ENCODE measurements around the gene ARL14.
"Not testable (repeated sequence)": the region's sequence is repeated elsewhere in the genome, so short reads cannot be mapped to it uniquely, and the experiment has no call there.

Gene ARL14

DNA sequence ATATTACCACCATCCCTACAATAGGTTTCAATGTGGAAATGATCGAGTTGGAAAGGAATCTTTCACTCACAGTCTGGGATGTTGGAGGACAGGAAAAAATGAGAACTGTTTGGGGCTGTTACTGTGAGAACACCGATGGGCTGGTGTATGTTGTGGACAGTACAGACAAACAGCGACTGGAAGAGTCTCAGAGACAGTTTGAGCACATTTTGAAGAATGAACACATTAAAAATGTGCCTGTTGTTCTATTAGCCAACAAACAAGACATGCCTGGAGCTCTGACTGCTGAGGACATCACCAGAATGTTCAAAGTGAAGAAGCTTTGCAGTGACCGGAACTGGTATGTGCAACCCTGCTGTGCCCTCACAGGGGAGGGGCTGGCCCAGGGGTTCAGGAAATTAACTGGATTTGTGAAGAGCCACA, 510 bp downstream of the ARL14 start:
- DNase-seq (ENCODE audit: low spot score): no peak

DNA sequence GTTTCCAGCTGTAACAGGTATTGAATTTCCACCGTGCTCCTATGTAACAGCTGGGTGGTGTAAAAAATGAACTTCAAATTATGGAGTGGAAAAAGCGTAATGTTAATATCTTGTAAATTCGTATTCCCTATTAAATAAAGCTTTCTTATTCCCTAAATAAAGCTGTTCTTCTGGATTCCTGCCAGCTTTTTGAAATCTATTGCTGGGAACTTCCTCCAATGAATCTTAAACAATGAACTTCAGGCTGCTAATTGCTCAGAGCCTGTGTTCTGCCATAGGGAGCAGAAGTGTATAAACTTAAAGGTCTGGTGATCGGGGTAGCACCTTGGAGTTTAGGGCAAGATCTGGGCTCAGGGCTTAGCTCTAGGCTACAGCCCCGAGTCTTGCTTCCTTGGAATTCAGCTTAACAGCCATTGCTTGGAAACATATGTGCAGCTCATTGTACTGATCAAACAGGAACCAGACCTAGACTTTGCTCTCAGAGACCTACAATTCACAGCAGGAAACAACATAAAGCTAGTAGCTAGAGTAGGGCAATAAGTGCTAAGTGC, 1.4 kb downstream of the ARL14 start:
- DNase-seq (ENCODE audit: low spot score): no peak

DNA sequence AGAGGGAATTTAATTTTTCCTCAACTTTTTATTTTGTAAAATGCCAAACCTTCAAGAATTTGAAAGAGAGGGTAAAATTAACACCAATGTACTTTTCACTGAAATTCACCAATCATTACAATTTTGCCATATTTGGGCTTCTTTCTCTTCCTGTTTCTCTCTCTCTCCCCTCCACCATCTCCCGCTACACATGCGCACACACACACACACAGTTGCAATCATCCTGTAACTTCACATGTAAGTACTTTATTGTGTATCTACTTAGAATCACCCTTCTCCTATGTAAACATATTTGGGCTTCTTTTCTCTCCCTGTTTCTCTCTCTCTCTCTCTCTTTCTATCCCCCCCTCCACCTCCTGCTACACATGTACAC, 7.4 kb downstream of the ARL14 start:
- no peak for DNase-seq (ENCODE audit: low spot score)

GRCh38 chr3:160685144-160685766, 8.3 kb downstream of the ARL14 start:
- peak; percentile 25 for DNase-seq (ENCODE audit: low spot score)

DNA sequence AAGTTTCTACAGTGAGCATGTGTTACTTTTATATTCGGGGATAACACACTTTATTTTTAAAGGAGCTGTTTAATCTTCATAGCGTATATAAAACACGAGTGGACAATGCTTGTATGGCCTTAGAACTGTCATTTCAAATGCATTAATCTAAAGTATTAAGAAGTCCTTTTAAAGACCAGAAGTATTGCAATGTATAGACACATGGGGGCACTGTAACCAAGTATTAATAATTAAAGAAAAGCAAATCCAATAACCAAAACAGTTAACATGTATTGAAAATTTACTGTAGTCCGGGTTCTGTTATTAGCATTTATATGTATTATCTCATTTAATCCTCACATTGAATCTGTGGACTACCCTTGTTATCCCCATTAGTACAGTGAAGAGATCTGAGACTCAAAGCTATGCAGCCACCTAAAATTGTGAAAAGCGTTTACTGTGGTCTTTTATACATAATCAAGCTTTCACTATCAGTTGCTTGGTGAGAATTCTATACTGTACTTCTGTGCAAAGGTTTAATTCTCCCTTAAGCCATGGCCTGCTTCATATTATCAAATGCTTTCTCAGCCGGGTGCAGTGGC, 10.1 kb downstream of the ARL14 start:
- DNase-seq (ENCODE audit: low spot score): peak; percentile 53

GRCh38 chr3:160691151-160691550, 14.2 kb downstream of the ARL14 start:
- DNase-seq (ENCODE audit: low spot score): no peak

- DNase-seq (ENCODE audit: low spot score): no peak
Observed at GRCh38 chr3:160691962-160692361, 15.0 kb downstream of the ARL14 start.

DNA sequence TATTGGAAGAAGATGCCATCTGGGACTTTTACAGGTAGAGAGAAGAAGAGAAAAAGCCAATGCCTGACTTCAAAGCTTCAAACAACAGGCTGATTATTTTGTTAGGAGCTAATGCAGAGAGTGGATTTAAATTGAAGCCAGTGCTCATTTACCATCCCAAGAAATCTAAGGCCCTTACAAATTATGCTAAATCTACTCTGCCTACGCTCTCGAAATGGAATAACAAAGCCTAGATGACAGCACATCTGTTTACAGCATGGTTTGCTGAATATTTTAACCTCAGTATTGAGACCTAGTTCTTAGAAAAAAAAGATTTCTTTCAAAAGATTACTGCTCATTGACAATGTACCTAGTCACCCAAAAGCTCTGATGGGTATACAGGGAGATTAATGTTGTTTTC, 16.2 kb downstream of the ARL14 start:
- DNase-seq (ENCODE audit: low spot score): no peak

- DNase-seq (ENCODE audit: low spot score): no peak
Observed at GRCh38 chr3:160694345-160694744, 17.4 kb downstream of the ARL14 start.

GRCh38 chr3:160695003-160695402, 18.0 kb downstream of the ARL14 start:
- DNase-seq (ENCODE audit: low spot score): no peak

DNA sequence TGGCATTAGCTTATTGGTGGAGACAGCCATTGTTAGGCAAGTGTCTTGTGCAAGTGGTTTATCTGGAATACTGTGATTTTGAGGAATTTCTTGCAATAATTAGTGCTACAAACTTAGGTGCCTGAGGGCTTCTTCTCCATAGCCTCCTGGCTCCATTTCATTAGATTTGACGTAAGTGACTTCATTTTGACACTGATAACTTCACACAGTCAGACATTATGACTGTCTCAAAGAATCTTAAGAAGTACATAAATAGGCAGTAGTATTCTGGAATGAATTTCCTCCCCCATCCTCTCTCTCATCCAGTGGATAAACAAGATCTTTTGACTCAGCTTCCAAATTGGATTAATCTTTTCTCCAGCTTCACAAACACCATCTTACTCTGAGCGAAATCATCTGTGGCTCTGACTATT, 19.0 kb downstream of the ARL14 start:
- no peak for DNase-seq (ENCODE audit: low spot score)

DNA sequence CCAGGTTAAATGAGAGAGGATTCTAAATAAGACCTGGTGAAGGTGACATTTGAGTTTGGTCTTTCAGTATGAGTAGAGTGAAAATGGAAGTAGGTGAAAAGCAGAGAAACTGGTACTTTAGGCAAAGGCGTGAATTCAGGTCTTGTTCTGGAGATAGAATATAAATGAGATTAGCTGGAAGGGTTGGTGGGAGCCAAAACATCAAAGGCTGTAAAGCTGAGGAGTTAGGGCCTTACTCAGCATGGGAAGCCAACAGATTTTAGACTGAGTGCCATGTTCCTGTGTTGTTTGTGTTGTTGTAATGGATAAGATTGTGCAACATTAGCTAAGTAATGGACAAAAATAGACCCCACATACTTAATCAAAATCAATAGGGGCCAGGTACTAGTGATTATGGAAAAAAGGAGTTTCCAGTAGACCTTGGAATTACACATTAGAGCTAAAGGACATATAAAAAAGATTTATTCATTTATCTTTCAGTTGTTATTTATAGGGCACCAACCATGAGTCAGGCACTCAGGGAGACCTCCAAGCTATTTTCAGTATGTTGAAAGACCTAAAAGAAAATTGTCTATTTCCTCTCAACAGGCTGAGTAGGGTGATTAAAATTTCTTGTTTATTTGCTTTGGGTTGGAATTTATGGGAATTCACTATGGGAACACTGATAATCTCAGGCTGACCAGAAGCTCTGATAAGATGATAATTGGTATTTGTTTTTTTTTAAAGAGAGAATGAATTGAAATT, 20.8 kb downstream of the ARL14 start:
- no peak for DNase-seq (ENCODE audit: low spot score)

DNA sequence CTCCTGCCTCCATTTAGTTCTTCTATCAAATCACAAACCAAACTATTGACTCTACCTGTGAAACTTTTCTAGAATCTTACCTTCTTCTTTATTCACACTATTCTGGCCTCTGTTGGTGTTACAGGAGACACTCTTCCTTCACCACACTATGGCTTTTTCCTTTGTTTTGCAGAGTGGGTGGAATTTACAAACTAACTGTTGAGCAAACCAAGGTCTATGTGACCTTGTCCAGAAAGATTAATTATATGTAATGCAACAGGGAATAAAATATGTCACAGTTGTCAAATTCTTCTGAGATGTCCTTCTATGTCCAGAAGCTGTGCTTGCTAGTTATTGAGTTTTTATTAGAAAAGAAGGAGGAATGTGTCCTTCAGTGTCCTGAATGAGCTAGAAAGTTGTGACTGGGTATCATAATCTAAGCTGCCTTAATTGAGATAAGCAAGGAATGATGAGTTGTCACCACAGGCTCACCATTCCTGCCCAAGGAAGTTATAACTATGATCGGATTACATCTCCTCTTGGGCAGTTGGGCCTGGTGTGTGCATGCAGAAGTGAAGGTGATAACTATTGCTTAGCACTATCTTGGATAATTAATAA, 21.7 kb downstream of the ARL14 start:
- no peak for DNase-seq (ENCODE audit: low spot score)

DNA sequence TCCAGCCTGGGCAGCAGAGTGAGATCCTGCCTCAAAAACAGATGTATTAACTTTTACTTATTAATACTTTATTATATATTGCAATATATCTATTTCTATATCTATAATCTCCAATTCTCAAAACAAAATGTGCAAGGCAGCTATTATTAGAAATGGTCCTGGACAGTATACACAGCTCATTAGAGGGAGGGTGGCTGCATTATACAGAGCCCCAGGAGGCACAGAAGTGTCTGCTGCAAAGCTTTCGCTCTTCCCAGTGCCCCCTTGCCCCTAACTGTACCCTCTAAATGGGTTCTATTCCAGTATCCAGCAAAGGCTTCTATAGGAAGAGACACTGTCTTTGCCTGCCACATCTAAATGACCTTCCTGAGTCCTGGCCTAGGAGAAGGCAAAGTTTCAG, 24.5 kb downstream of the ARL14 start:
- no peak for DNase-seq (ENCODE audit: low spot score)

GRCh38 chr3:160702290-160702689, 25.3 kb downstream of the ARL14 start:
- DNase-seq (ENCODE audit: low spot score): no peak

DNA sequence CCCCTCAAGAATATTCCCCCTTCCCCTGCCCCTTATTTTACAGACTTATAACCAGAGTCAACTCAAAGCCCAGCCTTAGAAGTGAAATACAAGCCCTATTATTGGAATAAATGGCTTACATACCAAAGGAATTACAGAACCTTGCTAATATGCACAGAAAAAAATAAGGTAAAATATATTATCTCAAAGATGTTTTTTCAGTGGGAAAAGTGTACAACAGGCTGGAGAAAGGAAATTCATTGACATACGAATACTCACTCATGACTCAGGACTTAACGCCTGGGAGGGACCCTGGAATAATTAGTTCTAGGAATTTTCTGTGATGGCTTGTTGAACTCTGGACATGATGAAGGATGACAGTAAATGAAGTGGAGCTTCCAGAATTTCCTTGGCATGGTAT, 27.0 kb downstream of the ARL14 start:
- DNase-seq (ENCODE audit: low spot score): no peak

GRCh38 chr3:160707187-160707794, 30.3 kb downstream of the ARL14 start:
- DNase-seq (ENCODE audit: low spot score): peak; percentile 71

DNA sequence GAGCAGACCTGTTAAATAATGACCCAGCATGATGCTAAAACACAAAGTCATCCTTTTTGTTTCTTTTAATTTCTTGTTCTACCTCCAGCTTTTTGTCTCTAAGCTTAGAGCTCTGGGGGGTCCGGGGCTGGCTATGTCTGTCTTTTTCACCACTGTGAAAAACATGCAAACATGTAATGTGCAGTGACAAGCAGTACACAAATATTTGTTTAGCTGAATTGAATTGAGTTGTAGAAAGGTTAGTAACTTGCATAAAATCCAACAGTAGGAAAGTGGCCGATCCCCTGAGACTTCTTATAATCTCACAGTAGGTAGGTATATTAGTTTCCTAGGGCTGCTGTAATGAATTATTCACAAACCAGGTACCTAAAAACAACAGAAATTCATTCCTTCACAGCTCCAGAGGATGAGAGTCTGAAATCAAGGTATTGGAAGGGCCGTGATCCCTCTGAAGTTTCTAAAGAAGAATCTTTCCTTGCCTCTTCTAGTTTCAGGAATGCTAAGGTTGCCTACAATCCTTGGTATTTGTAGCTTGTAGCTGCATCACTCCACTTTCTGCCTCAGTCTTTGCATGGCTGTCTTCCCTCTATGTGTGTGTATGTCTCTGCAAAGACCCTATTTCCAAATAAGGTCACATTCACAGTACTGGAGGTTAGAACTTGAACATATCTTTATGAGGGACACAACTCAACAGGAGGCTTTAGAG, 32.7 kb downstream of the ARL14 start:
- no peak for DNase-seq (ENCODE audit: low spot score)

GRCh38 chr3:160713144-160713543, 36.2 kb downstream of the ARL14 start:
- not testable (repeated sequence) for DNase-seq (ENCODE audit: low spot score)

- no peak for DNase-seq (ENCODE audit: low spot score)
Observed at GRCh38 chr3:160719710-160720109, 42.8 kb downstream of the ARL14 start.

GRCh38 chr3:160720123-160720746, 43.3 kb downstream of the ARL14 start:
- peak; percentile 39 for DNase-seq (ENCODE audit: low spot score)

Data from NAMALWA (cell line).